H1 (cell line): ENCODE results near the gene POP7.

Experiments
- EP300 ChIP-seq, 2 experiments: IDR thresholded peaks; 1 replicate in 1 of 2; 2 replicates in 1 of 2; pipeline ENCODE4 v1.6.1; 2011 to 2012; ENCODE audit warnings: low read depth in 2 of 2, low read length in 2 of 2, mild to moderate bottlenecking in 2 of 2, borderline replicate concordance in 1 of 2, inconsistent platforms in 1 of 2, moderate library complexity in 1 of 2
- JUN ChIP-seq: IDR thresholded peaks from 2 replicates; pipeline ENCODE4 v1.6.1; 2011; ENCODE audit warnings: low read depth, mild to moderate bottlenecking, improper control_type of control experiment, low read length
- KDM5A ChIP-seq: fragments of 200-600 bp; IDR thresholded peaks from 2 replicates; pipeline ENCODE4 v1.7.1; 2012; ENCODE audit warnings: mild to moderate bottlenecking, low read length, inconsistent platforms, mixed read lengths
- POLR2A ChIP-seq, 2 experiments: IDR thresholded peaks; 1 replicate in 1 of 2; 2 replicates in 1 of 2; pipeline ENCODE4 v1.6.1; 2011; ENCODE audit warnings: low read depth in 2 of 2, low read length in 2 of 2, mild to moderate bottlenecking in 2 of 2; ENCODE audit errors: control extremely low read depth in 1 of 2
- POLR2AphosphoS5 ChIP-seq: IDR thresholded peaks from 2 replicates; pipeline ENCODE4 v1.6.1; 2011; ENCODE audit warnings: low read depth, low read length
- RAD21 ChIP-seq, 2 experiments: IDR thresholded peaks in 1 of 2; conservative IDR thresholded peaks in 1 of 2; 2 replicates each; pipeline ENCODE4 v1.6.1; 2011; ENCODE audit warnings: low read depth in 2 of 2, low read length in 2 of 2, improper control_type of control experiment in 1 of 2, inconsistent platforms in 1 of 2, mild to moderate bottlenecking in 1 of 2, moderate library complexity in 1 of 2
- RFX5 ChIP-seq: IDR thresholded peaks from 2 replicates; pipeline ENCODE4 v1.6.1; 2011; ENCODE audit warnings: low read depth, low read length, improper control_type of control experiment, borderline replicate concordance
- SAP30 ChIP-seq: fragments of 300-600 bp; sonication (generic); IDR thresholded peaks from 2 replicates; pipeline ENCODE4 v1.7.1; 2012; ENCODE audit warnings: low read length, moderate library complexity, mild to moderate bottlenecking, inconsistent platforms; ENCODE audit not compliant: insufficient read depth, insufficient replicate concordance
- TF ChIP-seq, protein P1 (sequence below), 3 experiments: IDR thresholded peaks; 1 replicate in 2 of 3; 2 replicates in 1 of 3; pipeline versions ENCODE4 v1.5.1 to v1.6.1; 2011; ENCODE audit warnings: low read length in 3 of 3, mild to moderate bottlenecking in 3 of 3, inconsistent platforms in 2 of 3, low read depth in 1 of 3, moderate library complexity in 1 of 3; ENCODE audit not compliant: insufficient read depth in 1 of 3; ENCODE audit errors: control extremely low read depth in 1 of 3

DNA sequence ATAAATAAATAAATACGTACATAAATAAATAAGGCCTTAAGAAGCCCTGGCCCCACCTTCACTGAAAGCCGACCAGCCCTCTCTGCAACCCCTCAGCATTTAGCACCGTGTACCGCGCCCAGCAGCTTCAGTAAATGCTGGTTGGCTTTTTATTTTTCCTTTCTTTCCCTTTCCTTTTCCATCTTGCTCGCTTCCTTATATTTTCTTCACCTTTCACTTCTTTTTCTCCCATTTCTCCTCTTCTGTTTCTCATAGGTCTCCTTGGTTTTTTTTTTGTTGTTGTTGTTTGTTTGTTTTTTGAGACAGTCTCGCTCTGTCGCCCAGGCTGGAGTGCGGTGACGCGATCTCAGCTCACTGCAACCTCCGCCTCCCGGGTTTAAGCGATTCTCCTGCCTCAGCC is 38.7 kb downstream of the POP7 start:
- TF ChIP-seq, protein P1, sequence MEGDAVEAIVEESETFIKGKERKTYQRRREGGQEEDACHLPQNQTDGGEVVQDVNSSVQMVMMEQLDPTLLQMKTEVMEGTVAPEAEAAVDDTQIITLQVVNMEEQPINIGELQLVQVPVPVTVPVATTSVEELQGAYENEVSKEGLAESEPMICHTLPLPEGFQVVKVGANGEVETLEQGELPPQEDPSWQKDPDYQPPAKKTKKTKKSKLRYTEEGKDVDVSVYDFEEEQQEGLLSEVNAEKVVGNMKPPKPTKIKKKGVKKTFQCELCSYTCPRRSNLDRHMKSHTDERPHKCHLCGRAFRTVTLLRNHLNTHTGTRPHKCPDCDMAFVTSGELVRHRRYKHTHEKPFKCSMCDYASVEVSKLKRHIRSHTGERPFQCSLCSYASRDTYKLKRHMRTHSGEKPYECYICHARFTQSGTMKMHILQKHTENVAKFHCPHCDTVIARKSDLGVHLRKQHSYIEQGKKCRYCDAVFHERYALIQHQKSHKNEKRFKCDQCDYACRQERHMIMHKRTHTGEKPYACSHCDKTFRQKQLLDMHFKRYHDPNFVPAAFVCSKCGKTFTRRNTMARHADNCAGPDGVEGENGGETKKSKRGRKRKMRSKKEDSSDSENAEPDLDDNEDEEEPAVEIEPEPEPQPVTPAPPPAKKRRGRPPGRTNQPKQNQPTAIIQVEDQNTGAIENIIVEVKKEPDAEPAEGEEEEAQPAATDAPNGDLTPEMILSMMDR (IDR thresholded peaks at IDR 0.05; ENCODE audit: control extremely low read depth in 1 of 3, insufficient read depth in 1 of 3, low read depth in 1 of 3, low read length in 3 of 3): no peak
- no peak for TF ChIP-seq SAP30
- no peak for TF ChIP-seq RAD21 (IDR thresholded peaks at IDR 0.05 in 1 of 2, conservative IDR thresholded peaks at IDR 0.05 in 1 of 2; ENCODE audit: low read depth in 2 of 2, low read length in 2 of 2)
- TF ChIP-seq EP300 (IDR thresholded peaks at IDR 0.05; ENCODE audit: borderline replicate concordance in 1 of 2, low read depth in 2 of 2, low read length in 2 of 2): no peak
- TF ChIP-seq POLR2A (IDR thresholded peaks at IDR 0.05; ENCODE audit: control extremely low read depth in 1 of 2, low read depth in 2 of 2, low read length in 2 of 2): no peak
- TF ChIP-seq POLR2AphosphoS5: no peak
- no peak for TF ChIP-seq JUN
- TF ChIP-seq RFX5: no peak
- no peak for TF ChIP-seq KDM5A
